Skin of body (tissue), 2 donors: ENCODE data around the gene NMRK2. TPM values are rescaled to one million over a fixed set of nuclear protein-coding genes. Genes with fewer than 3 reads are reported as not detected.
A peak's percentile ranks its signal among the peaks of the same experiment; 100 is the strongest.
"Not testable (repeated sequence)": the region's sequence is repeated elsewhere in the genome, so short reads cannot be mapped to it uniquely, and the experiment has no call there.

Source experiments
- DNase-seq: peaks from one replicate; lab custom pipeline; 2025; lab: John Stamatoyannopoulos, UW
- total RNA-seq: library from RNA; depleted of rRNA; stranded (reverse); fragments of >200 nt; gene quantifications from one replicate; pipeline ENCODE4 v1.2.3, GENCODE V29; 2014

Gene NMRK2
- total RNA-seq, 1 donor from 2014 or later: 3.6 TPM

DNA sequence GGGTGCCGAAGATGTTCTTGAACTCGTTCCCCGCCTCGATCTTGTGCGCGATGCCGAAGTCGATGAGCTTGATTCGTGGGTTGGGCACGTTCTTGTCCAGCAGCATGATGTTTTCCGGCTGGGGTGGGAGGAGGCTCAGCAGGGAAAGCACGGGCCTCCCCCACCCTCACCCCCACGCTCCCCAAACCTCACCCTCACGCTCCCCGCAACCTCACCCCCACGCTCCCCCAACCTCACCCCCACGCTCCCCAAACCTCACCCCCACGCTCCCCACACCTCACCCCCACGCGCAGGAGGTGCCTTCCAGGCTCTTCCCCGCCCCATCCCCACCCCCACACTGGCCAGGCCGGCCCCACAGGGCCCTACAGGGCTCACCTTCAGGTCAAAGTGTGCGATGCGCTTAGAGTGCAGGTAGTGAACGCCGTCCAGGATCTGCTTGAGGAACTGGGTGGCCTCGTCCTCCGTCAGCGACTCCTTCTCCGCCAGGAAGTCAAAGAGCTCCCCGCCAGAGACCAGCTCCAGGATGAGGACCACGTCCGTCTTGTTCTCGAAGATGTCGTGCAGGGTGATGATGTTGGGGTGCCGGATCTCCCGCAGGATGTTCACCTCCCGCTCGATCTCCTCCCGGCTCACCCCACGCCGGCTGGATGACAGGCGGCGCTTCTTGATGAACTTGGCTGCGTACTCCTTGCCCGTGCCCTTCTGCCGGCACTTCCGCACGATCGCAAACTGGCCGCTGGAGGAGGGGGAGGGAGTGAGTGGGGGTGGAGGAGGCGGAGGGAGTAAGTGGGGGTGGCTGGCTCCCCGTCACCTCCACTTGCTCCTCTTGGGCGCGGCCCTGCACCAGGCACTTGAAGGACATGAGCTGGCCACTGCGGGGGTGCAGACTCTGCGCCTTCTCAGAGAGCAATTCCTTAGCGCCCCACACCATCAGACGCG, 31.7 kb downstream of the NMRK2 start:
- no peak for DNase-seq

DNA sequence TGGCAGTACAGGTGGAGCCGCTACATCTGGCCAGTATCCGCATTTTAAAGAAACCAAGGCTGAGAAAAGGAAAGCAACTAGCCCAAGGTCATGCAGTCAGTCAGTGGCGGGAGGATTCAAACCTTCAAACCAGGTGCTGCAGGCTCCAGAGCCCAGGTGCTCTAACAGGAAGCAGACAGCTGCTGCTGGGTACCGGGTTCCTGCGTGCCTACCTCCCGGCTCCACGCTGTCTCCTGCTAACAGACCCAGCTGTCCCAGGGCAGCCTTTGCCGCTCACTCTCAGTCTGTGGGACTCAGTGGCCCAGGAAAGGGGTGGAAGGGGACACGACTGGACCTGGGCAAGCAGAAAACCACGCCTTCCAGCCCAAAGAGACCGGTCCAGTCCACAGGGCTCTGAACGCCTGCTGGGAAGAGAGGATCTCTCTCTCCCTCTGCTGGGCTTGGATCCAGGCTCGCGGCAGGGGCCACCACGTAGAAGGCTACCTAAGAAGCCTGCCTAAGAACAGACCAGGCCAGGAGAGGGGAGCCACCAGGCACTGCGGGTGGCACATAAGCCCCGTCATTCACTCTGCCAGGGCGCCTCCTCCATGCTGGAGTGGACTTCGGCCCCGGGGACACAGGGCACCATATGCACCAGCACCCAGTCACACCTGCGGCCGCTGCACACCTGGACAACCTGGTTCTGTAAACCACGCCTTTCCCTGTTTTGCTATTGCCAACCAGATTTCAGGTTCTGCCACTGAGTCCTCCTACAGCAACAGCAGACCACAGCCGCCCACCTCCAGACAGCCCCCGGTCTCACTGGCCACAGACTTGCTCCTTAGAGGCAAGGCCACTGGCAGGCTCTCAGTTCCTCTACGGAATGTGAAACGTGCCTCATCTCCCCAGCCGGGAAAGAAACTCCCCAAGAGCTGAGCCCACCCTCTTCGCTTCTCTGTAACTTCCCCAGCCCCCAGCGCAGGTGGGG, 33.5 kb downstream of the NMRK2 start:
- no peak for DNase-seq

DNA sequence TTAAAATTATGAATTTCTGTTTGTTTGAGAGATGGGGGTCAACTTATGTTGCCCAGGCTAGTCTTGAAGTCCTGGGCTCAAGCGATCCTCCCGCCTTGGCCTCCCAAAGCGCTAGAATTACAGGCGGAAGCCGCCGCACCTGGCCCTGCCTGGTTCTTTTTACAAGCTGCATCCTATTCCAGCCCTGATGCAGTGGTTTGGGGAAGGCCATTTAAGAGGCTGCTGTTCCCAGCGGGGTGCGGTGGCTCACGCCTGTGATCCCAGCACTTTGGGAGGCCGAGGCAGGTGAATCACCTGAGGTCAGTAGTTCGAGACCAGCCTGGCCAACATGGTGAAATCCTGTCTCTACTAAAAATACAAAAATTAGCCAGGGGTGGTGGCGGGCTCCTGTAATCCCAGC, 35.1 kb downstream of the NMRK2 start:
- not testable (repeated sequence) for DNase-seq

DNA sequence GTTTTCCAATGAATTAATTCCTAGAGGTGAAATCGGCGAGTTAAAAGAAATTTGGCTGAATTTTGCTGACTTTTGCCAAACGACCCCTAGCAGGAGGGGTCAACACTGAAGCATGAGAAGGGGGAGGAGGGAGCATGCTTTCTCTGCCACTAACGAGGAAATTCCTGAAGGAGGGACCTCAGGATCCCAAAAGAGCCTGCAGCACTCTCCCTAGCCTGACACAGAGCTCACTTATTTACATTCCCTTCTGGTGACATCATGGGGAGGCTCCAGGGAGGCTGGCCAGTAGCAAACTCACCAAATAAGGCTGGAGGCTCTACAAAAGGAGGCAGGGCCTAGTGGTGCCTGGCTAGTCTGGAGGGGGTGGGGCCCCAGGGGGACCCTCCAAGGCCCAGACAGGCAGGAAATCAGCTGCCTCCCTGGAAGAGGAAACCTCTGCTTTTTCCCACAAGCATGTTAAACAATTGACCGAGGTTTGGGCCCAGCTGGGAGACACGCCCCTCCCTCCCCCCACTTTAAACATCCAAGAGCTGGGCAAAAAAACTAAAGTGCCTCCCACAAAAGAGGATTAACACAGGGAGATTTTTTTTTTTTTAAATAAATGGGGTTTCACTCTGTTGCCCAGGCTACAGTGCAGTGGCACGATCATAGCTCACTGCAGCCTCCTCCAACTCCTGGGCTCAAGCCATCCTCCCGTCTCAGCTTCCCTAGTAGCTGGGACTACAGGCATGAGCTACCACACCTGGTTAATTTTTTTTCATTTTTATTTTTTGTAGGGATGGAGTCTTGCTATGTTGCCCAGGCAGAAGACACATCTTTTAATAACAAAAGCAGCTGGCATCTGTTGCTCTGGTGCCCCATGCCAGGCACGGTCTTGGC, 35.9 kb downstream of the NMRK2 start:
- DNase-seq: peak; percentile 85

DNA sequence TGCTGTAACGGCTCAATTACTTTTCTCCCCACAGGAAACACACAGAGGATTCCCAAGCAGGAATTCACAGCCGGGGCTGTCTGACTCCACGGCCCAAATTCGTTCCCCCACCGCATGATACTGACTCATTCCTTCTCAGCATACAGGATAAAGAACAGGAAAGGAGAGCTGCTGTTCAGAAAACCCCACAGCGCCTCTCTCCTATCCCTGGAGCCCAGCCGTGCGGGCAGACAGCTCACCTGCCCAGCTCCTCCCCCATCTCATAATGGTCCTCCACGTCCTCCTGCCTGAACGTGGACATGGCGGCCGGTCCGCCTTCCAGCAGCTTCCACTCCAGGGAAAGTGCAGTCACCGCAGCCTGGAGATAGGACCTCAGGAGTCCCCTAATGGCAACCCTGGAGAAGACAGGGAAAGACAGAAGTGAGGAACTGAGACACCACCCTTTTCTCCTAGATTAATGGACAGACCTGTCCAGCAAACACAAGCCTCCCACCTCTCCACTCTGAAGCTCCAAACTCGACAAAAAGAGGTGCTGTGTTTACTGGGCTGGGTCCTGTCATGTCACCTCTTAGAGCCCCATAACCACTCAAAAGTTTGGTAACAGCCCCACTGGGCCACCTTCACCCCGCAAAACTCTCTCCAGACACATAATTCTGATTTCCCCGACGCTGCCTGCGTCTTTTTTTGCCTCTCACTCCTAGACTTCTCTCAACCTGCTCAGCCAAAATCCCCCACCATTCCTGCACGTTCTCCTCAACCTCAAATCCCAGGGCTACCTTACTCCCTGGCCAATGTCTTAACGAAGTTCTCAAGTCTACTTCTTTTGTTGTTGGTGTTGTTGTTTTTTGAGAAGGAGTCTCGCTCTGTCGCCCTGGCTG, 36.8 kb downstream of the NMRK2 start:
- no peak for DNase-seq

DNA sequence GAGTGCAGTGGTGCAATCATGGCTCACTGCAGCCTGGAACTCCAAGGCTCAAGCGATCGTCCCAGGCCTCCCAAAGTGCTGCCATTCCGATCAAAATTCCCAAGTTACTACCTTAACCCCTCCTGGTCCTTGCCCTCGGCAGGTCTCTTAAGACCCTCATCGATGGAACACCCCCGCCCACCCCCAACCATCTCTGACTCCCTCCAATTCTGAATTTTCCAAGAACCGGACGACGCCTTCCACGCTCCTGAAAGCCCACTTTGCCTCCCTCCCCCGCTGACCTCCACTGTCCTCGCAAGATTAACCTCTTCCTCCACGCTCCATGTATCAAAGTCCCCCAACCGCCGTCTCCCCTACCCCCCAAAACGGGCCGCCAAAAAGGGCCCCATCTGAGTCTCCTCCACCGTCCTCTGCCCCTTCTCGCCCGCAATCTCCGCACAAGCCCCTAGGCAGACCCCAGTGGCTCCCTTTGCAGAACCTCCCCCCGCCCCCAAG, 37.5 kb downstream of the NMRK2 start:
- no peak for DNase-seq

DNA sequence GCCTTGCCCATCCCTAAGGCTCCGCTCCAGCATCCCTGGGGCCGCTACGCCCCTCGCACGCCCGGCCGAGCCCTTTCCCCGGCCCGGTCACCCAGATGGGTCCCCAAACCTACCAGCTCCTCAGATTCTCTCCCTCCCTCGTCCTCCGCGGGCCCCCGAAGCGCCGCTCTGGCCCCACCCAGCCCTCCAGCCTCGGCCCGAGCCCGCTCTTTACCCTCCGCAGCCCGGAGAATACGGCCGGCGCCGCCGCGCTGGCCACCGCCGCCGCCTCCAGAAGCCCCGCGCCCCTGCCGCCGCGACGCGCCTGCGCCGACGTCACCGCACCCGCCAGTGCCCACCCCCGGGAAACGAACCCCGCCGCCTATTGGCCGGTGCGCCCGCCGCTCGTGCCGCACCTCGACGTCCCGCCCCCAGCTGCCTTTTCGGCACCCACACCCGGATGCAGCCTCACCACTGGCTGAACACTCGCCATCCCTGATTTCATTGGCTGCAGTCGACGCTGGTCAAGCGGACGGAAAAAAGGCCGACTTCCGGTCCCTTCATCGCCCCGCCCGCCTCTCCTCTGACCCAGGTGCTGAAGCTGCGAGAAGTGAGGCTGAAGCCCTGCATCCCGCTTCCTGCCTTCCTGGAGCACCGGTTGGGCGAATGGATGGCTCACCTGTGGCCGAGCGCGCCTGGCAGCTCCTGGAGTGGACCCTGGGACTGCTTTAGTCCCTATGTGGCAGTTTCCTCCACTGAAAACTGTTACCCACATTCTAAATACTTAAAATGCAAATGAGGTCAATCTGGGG, 38.1 kb downstream of the NMRK2 start, which contains the start of gene DAPK3:
DAPK3 (minus strand) TSS at position 292 of the 791 bp plus-strand sequence. CDS start 1,364 bp downstream, outside the sequence.
- peak; percentile 97 for DNase-seq

DNA sequence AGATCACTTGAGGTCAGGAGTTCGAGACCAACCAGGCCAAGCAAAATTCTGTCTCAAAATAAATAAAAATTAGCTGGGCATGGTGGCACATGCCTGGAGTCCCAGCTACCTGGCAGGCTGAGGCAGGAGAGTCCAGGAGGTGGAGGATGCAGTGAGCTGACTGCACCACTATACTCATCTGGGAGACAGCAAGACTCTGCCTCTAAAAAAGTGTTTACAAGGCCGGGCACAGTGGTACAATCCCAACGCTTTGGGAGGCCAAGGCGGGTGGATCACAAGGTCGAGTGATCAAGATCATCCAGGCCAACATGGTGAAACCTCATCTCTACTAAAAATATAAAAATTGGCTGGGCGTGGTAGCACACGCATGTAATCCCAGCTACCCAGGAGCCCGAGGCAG, 42.3 kb downstream of the NMRK2 start:
- no peak for DNase-seq

DNA sequence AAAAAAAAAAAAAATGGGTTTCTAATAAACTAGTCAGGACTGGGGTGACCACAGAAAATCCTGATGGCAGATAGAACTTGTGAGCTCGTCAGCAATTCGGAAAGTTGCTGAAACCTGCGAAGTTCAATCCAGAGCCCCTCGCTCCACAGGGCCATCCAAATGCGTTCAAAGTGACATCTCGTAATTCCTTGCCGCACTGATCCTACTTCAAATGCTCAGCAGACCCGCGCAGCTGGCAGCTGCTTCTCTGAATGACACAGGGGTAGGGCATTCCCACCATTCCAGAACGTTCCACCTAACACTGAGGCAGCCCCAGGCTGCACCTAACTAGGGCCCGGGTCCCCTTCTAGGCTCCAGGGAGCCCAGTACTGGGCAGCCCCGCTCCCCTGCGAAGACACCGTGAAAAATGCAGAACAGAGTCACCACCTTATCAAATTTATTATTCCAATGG, 42.8 kb downstream of the NMRK2 start:
- DNase-seq: no peak

DNA sequence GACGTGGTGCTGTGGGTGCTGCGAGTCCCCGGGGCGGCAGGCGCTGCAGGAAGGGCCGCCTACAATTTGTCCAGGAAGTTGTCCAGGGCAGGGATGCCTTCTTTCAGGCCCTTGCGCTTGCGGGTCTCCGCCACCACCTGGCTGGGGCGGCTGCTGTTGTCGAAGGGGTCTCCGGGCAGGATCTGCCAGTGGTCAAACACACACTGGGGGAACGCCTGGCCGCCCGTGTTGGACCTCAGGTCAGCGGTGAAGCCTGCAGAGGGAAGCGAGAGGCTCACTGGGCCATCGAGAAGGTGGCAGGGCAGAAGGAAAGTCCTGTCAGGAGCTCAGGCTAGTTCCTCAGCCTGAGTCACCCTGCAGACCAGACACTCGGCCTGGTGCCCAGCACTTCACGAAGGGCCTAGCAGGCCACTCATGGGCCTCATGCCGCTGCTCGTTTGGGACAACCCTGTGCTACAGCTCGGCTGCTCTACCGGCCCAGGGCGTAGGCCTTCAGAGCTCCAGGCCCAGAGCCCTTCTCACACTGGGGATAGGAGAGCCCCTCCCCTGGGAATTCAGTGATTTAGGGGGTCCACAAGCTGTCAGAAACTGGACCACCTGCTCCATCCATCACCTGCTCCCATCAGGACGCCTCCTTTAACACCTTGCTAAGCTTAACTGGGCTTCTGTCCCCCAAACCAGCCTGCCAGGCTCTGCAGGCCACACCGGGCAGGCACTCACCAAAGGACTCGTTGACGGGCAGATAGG, 43.8 kb downstream of the NMRK2 start:
- no peak for DNase-seq

DNA sequence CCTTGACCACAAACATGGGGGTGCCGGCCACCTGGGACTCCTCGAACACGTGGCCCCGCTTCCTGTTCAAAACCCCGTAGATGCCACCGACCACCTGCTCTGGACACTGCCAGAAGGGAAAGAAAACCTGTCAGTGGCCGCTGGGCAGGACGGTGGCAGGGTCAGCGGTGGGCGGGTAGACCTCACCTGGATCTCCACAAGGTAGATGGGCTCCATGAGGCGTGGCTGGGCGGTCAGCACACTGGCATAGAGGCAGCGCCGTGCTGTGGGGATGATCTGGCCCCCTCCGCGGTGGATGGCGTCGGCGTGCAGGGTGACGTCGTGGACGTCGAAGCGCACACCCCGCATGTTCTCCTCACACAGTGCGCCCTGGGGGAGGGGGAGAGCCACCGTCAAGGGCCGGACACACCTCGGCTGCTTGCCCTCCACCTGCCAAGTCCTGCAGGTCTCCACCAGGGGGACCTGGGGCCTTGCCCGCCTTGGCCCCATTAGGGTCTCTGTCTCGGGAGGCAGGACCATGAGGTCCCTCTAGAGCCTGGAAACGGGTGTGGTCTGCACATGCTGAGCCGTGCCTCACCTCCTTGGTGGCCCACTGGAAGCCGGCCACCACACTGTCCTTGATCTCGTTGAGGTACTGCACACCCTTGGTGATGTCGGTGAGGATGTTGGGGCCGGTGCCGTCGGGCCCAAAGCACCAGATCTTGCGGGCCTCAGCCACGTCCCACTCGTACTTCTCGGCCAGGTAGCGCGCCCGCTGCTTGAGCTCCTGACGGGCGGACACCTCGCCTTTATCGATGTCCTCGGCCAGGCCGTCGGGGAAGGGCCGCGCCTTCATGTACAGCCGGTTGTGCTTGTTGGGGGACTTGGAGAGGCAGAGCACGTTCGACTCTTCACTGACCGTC, 44.6 kb downstream of the NMRK2 start:
- no peak for DNase-seq

DNA sequence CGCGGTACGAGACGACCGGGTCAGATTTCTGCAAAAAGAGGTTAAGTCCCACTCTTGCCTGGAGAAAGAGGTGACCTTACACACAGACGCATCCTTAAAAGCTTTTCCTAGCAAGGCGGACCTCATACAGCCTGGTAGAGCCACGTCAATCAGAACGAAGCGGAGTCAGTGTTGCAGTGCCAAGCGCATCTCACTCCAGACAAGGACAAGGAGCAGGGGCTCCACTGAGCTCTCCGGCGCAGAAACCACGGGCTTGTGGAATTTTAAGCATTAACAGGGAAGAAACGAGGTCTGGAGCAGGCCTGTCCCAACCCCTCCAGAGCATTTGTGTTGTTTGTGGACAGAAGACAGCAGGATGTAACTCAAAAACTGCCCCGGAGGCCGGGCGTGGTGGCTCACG, 45.3 kb downstream of the NMRK2 start:
- DNase-seq: no peak

DNA sequence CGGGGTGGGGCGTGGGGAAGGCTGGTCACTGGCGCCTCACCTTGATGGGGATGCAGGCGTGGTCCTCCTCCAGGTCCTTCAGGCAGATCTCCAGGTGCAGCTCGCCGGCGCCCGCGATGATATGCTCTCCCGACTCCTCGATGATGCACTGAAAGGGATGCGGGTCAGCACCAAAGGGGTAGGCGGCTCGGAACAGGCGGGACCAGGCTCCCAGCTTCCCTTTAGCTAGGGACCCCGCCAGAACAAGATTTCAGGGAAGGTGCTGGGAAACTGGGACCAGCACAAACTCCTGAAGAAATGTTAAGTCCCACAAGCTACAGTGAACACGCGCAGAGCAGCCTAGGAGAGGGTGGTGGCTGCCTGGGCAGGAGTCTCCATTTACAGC, 46.4 kb downstream of the NMRK2 start:
- DNase-seq: no peak

DNA sequence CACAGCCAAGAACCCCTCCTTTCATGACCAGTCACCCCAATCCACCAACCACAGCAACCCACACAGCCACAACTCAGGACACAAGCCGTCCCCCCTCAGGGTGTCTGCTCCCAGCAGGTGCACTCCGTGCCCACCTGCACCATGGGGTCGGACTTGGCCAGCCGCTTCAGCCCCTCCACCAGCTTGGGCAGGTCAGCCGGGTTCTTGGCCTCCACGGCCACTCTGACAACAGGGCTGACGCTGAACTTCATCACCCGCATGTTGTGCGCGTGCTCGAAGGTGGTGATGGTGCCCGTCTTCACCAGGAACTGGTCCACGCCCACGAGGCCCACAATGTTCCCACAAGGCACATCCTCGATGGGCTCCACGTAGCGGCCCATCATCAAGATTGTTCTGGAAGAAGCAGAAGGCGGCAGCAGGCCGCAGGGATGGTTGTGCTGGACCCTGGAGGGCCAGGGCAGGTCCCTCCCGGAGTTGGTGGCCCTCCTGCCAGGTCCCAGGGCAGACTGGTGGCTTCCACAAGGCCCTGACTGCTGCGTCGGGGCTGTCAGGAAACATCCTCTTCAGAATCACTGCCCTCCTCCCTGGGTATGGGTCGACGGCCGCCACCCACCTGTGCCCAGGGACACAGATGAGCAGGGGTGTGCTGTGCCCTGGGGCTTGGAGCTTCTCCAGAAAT, 46.9 kb downstream of the NMRK2 start:
- no peak for DNase-seq

DNA sequence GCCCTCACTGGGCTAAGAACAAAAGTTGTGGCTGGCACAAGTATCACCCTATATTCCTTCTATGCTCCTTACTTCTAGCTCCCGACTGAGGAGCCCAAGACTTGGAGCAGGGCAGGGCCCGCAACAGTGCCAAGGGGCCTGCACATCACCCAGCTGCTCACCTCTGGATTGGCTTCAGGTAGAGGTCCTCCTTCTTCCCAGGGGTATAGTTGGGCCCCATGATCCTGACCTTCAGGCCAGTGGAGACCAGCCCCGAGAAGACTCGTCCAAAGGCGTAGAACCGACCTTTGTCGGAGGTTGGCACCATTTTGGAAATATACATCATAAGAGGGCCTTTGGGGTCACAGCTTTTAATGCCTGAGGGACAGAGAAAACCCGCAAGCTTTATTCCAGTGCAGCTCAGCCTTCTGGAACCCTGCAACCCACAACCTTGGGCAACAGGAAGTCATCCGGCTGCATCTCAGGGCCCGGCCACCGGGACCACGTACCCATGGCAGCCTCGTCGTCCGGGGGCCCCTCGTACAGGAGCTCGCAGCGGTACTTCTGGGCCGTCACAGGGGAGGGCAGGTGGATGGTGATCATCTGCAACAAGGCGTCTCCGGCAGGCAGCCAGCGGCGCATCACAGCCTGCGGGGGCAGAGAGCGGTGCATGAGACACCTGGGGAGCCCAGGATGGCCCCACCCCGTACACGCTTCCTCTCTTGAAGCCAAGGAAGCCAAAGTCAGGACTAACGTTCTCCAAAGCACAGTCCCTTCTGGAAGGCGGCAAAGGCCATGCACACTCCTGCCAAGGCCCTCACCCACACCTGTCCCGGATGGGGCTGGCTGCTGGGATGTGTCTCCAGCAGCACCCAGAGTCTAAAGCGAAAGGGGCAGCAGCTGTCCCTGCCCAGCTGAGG, 47.7 kb downstream of the NMRK2 start:
- no peak for DNase-seq

DNA sequence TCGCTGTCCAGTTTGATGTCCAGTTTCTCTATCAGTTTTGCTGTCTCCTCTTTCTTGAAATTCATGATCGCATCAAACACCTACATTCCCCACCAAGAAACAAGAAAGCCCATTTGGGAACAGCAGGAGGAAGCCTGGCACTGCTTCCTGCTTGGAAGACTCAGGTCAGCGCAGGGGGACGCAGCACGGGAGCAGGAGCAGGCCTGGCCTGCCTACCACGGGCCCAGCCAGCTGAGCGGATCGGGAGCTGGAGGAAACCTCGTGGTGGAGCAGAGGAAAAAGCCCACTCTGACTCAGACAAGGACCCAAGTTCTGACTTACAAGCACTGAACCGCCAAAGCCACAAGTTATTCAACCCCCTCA, 48.5 kb downstream of the NMRK2 start:
- no peak for DNase-seq
